Measurements from ENCODE around the gene GRM7.
"Not testable (repeated sequence)": the region's sequence is repeated elsewhere in the genome, so short reads cannot be mapped to it uniquely, and the experiment has no call there.

Gene GRM7

DNA sequence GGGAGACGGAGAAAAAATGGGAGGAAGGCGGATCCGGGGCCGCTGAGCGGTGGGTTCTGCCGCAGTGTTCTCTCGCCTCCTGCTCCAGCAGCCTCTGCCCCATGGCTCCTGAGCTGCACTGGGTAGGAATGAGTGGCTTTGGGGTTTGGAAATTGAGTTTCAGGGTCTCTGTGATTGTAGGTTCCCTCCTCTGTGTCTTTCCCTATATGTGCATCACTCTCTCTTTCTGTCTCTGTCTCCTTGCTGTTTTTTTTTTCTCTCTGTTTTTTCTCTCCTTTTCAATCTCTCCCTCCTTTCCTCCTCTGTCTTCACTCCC is 1.9 kb downstream of the GRM7 start:
- no peak overlapping the region for H3K4me3 ChIP-seq (ENCODE audit: extremely low read depth, insufficient read depth, low read length, poor library complexity, severe bottlenecking)
- WGBS, 2 experiments (ENCODE audit: insufficient coverage in 2 of 2), result 6 to 7% methylated on average over 3 of the region's 7 CpGs
- H3K9me3 ChIP-seq (ENCODE audit: control insufficient read depth, low read length), result no peaks in the 10 kb centered on the region

DNA sequence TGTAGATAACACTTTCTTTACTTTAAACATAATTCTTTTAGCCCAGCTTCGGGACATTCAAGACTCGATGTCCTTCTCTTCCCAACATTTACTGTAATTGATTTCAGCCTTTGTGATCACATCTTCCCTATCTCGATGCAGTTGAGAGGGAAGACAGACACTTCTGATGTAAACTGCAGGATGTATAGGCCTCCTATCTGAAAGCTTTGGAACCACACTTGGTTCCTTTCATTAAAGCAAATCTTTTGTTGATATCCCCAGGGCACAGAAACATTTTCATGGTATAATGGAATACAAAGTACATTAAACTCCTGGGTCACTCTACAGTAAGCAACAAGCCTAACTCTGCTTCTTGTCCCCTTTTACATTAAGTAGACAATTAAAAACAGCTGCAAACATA is 6.4 kb downstream of the GRM7 start:
- no peaks in the 10 kb centered on the region for H3K36me3 ChIP-seq (ENCODE audit: control insufficient read depth, insufficient read depth, low read length)
- no peaks in the 10 kb centered on the region for H3K4me1 ChIP-seq (ENCODE audit: control insufficient read depth, insufficient read depth, low read length, poor library complexity, severe bottlenecking)
- H3K9me3 ChIP-seq (ENCODE audit: control insufficient read depth, low read length), result no peaks in the 10 kb centered on the region
- WGBS, 2 experiments (ENCODE audit: insufficient coverage in 2 of 2), result 79% methylated on average over 2 of the region's 3 CpGs; no CpG with 5 or more reads in 1 of the 2 experiments
- H3K4me3 ChIP-seq (ENCODE audit: extremely low read depth, insufficient read depth, low read length, poor library complexity, severe bottlenecking), result no peak overlapping the region
- H3K27ac ChIP-seq (ENCODE audit: low read depth, low read length, severe bottlenecking), result no peak overlapping the region

More for the DNA sequence above, 1.9 kb downstream of the GRM7 start:
- H3K36me3 ChIP-seq (ENCODE audit: control insufficient read depth, insufficient read depth, low read length), result no peaks in the 10 kb centered on the region
- H3K4me1 ChIP-seq (ENCODE audit: control insufficient read depth, insufficient read depth, low read length, poor library complexity, severe bottlenecking), result peaks cover 9% of the 10 kb centered on the region
- H3K27ac ChIP-seq (ENCODE audit: low read depth, low read length, severe bottlenecking), result no peak overlapping the region

DNA sequence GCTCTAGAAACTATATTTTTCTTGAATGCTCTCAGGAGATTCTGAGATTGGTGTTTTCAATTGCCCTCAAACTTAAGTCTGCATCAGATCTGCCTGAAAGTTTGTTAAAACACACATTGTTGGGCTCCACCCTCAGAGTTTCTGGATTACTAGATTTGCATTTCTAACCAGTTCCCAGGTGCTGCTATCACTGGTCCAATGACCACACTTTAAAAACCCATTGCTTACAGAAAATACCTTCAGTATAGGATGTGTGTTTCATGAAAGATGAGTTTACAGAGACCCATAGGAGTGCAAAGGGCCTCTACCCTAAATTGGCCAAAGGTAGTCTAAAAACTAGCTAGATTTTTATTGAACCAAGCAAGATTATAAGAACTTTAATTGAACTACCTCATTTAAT is 17.8 kb downstream of the GRM7 start:
- Histone ChIP-seq H3K4me3 (ENCODE audit: extremely low read depth, insufficient read depth, low read length, poor library complexity, severe bottlenecking) (no peak overlapping the region), H3K4me1 (ENCODE audit: control insufficient read depth, insufficient read depth, low read length, poor library complexity, severe bottlenecking) (no peaks in the 10 kb centered on the region), H3K9me3 (ENCODE audit: control insufficient read depth, low read length) (no peaks in the 10 kb centered on the region), H3K27ac (ENCODE audit: low read depth, low read length, severe bottlenecking) (no peak overlapping the region), H3K36me3 (ENCODE audit: control insufficient read depth, insufficient read depth, low read length) (no peaks in the 10 kb centered on the region)

DNA sequence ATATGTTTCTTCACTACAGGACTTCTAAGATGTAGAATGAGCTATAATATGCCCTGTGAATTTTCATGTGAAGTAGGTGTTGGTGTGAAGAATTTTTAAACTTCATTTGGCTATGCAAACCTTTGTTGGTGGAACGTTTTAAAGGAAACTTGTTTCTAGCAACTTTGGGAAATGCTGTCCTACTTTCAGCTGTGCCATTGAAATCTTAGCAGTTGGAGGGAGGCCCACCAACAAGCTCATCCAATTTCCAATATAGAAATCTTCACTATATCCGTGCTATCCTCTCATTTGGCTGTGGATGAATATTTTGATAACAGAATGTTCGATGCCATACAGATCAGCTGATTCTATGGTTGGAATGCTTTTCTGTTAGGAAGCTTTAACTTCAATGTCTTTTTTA is 51.3 kb downstream of the GRM7 start:
- Histone ChIP-seq H3K9me3 (ENCODE audit: control insufficient read depth, low read length) (no peaks in the 10 kb centered on the region), H3K36me3 (ENCODE audit: control insufficient read depth, insufficient read depth, low read length) (no peaks in the 10 kb centered on the region), H3K27ac (ENCODE audit: low read depth, low read length, severe bottlenecking) (no peak overlapping the region), H3K4me3 (ENCODE audit: extremely low read depth, insufficient read depth, low read length, poor library complexity, severe bottlenecking) (no peak overlapping the region), H3K4me1 (ENCODE audit: control insufficient read depth, insufficient read depth, low read length, poor library complexity, severe bottlenecking) (no peaks in the 10 kb centered on the region)
- no CpG with 5 or more reads among the region's 3 CpGs for WGBS, 2 experiments (ENCODE audit: insufficient coverage in 2 of 2)

DNA sequence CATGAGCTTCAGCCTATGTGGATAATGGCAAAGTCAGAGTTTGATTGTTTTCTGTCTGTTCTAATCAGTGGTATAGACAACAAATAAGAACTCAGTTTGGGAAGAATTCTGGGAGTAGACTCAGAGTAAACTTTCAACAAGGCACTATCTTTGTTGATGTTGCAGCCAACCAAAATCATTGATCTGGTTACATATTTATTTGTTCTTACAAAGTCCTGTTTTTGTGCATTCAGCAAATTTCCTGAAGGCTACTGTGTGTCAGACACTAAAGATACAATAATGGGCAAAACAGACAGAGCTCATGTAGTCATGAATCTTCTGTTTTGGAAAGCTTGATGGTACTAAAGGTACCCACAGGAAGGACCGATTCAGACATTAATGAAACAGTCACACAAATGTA is 55.0 kb downstream of the GRM7 start:
- H3K9me3 ChIP-seq (ENCODE audit: control insufficient read depth, low read length), result no peaks in the 10 kb centered on the region
- H3K27ac ChIP-seq (ENCODE audit: low read depth, low read length, severe bottlenecking), result no peak overlapping the region
- no peaks in the 10 kb centered on the region for H3K36me3 ChIP-seq (ENCODE audit: control insufficient read depth, insufficient read depth, low read length)
- WGBS, 2 experiments (ENCODE audit: insufficient coverage in 2 of 2), result no CpG with 5 or more reads among the region's 1 CpG
- no peak overlapping the region for H3K4me3 ChIP-seq (ENCODE audit: extremely low read depth, insufficient read depth, low read length, poor library complexity, severe bottlenecking)
- no peaks in the 10 kb centered on the region for H3K4me1 ChIP-seq (ENCODE audit: control insufficient read depth, insufficient read depth, low read length, poor library complexity, severe bottlenecking)

DNA sequence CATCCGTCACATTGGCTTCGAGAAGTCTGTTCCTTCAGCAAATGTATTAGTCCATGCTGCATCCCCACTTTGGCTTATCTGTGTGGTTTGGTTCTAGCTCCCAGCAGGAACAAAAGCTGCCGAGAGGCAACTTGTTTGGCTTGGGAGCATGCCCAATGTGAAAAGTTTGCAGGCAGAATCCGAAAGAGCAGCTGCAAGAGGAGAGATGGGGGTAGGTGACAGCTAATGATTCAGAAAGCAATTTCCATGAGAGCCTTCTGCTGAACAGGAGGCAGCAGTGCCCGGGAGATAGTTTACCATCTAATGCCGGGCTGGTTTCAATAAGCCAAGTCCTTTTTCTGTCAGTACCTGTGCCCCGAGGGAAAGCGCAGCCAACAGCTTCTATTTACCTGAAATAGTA is 60.2 kb downstream of the GRM7 start:
- Histone ChIP-seq H3K27ac (ENCODE audit: low read depth, low read length, severe bottlenecking) (no peak overlapping the region), H3K4me3 (ENCODE audit: extremely low read depth, insufficient read depth, low read length, poor library complexity, severe bottlenecking) (no peak overlapping the region), H3K9me3 (ENCODE audit: control insufficient read depth, low read length) (no peaks in the 10 kb centered on the region), H3K36me3 (ENCODE audit: control insufficient read depth, insufficient read depth, low read length) (no peaks in the 10 kb centered on the region), H3K4me1 (ENCODE audit: control insufficient read depth, insufficient read depth, low read length, poor library complexity, severe bottlenecking) (no peaks in the 10 kb centered on the region)
- 90 to 91% methylated on average over 8 of the region's 8 CpGs for WGBS, 2 experiments (ENCODE audit: insufficient coverage in 2 of 2)

DNA sequence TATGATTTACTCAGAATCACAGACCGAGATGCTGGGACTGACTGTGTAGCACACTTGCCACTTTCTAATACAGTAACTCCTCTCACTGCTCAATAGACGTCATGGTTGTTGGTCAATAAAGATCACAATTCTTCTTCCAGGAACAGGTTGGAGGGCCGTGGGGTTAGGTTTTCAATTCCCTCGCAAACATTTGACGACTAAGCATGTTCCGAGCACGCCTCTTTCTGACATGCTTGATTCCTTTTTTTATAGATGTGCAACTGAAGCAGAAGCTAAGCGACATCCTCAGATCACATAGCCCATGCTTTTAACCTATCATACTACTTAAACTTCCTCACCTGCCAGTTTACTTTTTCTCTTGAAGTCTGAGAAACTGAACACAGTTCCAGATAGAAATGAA is 61.0 kb downstream of the GRM7 start:
- Histone ChIP-seq H3K36me3 (ENCODE audit: control insufficient read depth, insufficient read depth, low read length) (no peaks in the 10 kb centered on the region), H3K4me1 (ENCODE audit: control insufficient read depth, insufficient read depth, low read length, poor library complexity, severe bottlenecking) (no peaks in the 10 kb centered on the region), H3K9me3 (ENCODE audit: control insufficient read depth, low read length) (no peaks in the 10 kb centered on the region), H3K27ac (ENCODE audit: low read depth, low read length, severe bottlenecking) (no peak overlapping the region), H3K4me3 (ENCODE audit: extremely low read depth, insufficient read depth, low read length, poor library complexity, severe bottlenecking) (no peak overlapping the region)
- 86 to 100% methylated on average over 2 to 3 of the region's 8 CpGs for WGBS, 2 experiments (ENCODE audit: insufficient coverage in 2 of 2)

DNA sequence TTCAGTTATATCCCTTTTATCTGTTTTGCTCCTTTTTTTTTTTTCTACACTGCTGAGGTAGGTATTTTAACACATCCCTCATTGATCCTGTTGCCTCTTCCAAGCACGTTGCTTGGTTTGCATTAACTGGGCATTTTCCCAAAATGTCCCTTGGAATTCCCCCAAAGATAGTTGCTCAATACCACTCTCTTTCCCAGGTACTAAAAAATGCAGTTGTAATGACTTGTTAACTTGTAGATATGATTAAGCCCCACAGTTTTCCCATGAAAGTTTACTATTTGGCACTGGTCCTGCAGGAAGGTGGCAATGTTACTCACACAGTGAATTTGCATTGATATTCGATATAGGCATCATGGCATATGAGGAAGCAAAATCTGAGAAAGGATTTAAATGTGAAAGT is 67.1 kb downstream of the GRM7 start:
- Histone ChIP-seq H3K36me3 (ENCODE audit: control insufficient read depth, insufficient read depth, low read length) (no peaks in the 10 kb centered on the region), H3K4me1 (ENCODE audit: control insufficient read depth, insufficient read depth, low read length, poor library complexity, severe bottlenecking) (no peaks in the 10 kb centered on the region), H3K27ac (ENCODE audit: low read depth, low read length, severe bottlenecking) (no peak overlapping the region), H3K4me3 (ENCODE audit: extremely low read depth, insufficient read depth, low read length, poor library complexity, severe bottlenecking) (no peak overlapping the region), H3K9me3 (ENCODE audit: control insufficient read depth, low read length) (no peaks in the 10 kb centered on the region)
- WGBS, 2 experiments (ENCODE audit: insufficient coverage in 2 of 2), result 80 to 100% methylated on average over 1 of the region's 2 CpGs

DNA sequence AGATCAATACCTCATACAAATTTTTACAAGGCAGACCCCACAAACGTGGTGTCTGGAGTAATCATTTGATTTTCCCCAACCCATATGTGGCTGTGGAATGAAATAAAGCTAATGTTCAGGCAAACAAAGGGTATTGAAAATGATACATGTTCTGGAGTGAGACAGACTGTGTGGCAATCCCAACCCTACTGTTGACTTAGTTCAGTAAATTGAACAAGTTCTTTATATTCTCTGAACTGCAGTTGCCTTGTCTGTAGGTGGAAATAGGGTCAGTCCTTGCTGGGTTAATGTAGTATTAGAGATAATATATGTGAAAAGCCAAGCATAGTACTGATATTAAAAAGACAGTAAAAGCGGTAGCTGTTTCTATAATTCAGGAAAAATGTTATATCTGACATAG is 69.0 kb downstream of the GRM7 start:
- H3K4me3 ChIP-seq (ENCODE audit: extremely low read depth, insufficient read depth, low read length, poor library complexity, severe bottlenecking), result no peak overlapping the region
- no peak overlapping the region for H3K27ac ChIP-seq (ENCODE audit: low read depth, low read length, severe bottlenecking)
- no peaks in the 10 kb centered on the region for H3K36me3 ChIP-seq (ENCODE audit: control insufficient read depth, insufficient read depth, low read length)
- H3K4me1 ChIP-seq (ENCODE audit: control insufficient read depth, insufficient read depth, low read length, poor library complexity, severe bottlenecking), result no peaks in the 10 kb centered on the region
- no peaks in the 10 kb centered on the region for H3K9me3 ChIP-seq (ENCODE audit: control insufficient read depth, low read length)
- no CpG with 5 or more reads among the region's 2 CpGs for WGBS, 2 experiments (ENCODE audit: insufficient coverage in 2 of 2)

DNA sequence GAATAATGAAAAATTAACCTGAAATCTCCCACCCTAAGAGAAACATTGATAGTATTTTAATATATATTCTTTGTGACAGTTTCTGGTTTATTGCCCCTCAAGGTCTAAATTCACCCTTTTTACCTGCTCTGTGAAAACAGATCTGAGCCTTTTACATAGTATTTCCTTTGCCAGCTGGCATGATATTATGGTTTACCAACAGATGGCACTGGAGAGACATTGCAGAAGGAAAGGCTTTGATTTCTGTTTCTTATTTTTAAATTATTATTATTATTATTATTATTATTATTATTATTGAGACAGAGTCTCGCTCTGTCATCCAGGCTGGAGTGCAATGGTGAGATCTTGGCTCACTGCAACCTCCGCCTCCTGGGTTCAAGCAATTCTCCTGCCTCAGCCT is 74.5 kb downstream of the GRM7 start:
- H3K36me3 ChIP-seq (ENCODE audit: control insufficient read depth, insufficient read depth, low read length); H3K9me3 ChIP-seq (ENCODE audit: control insufficient read depth, low read length); H3K4me1 ChIP-seq (ENCODE audit: control insufficient read depth, insufficient read depth, low read length, poor library complexity, severe bottlenecking); H3K27ac ChIP-seq (ENCODE audit: low read depth, low read length, severe bottlenecking); H3K4me3 ChIP-seq (ENCODE audit: extremely low read depth, insufficient read depth, low read length, poor library complexity, severe bottlenecking): not testable (repeated sequence)
- 100% methylated on average over 1 of the region's 2 CpGs for WGBS, 2 experiments (ENCODE audit: insufficient coverage in 2 of 2)

DNA sequence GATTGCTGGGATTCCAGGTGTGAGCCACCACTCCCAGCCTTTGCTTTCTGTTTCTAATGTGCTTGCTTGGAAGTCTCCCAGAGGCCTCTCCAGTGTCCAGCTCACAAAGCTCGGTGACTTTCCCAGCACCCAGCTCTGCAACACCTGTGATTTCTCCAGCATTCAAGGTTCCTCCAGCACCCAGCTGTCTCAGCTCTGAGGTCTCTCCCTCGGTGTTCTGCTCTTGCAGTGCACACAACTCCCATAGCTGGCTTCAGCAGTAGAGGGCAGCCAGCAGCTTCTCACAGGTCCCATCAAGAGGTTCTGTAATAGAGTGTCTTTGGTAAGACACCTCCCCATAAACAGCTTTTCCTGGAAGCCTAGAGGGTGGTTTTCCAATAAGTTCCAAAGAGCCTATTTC is 75.1 kb downstream of the GRM7 start:
- no peak overlapping the region for H3K27ac ChIP-seq (ENCODE audit: low read depth, low read length, severe bottlenecking)
- 100% methylated on average over 1 of the region's 2 CpGs; no CpG with 5 or more reads in 1 of the 2 experiments for whole genome bisulfite sequencing, 2 experiments (ENCODE audit: insufficient coverage in 2 of 2)
- H3K4me1 ChIP-seq (ENCODE audit: control insufficient read depth, insufficient read depth, low read length, poor library complexity, severe bottlenecking), result no peaks in the 10 kb centered on the region
- no peak overlapping the region for H3K4me3 ChIP-seq (ENCODE audit: extremely low read depth, insufficient read depth, low read length, poor library complexity, severe bottlenecking)
- no peaks in the 10 kb centered on the region for H3K36me3 ChIP-seq (ENCODE audit: control insufficient read depth, insufficient read depth, low read length)
- H3K9me3 ChIP-seq (ENCODE audit: control insufficient read depth, low read length), result no peaks in the 10 kb centered on the region

DNA sequence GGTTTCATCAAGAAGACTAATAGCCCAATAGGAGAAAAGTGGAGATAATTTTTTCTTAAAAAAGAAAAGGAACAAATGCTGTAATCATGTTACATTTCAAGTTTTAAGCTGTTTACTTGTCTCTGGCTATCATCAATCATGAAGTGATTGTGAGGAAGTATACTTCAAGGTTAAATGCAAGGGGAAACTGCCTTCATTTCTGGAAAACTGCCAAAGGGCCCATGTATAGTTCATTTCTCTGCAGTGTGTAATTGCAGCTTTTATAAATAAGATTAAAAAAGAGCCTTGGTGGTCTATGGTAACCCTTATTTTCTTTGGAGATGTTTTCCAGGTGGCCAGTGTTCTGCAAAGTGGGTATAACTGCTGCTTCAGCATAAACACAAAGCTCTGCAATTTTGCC is 101.9 kb downstream of the GRM7 start:
- no peaks in the 10 kb centered on the region for H3K4me1 ChIP-seq (ENCODE audit: control insufficient read depth, insufficient read depth, low read length, poor library complexity, severe bottlenecking)
- H3K36me3 ChIP-seq (ENCODE audit: control insufficient read depth, insufficient read depth, low read length), result no peaks in the 10 kb centered on the region
- no peak overlapping the region for H3K4me3 ChIP-seq (ENCODE audit: extremely low read depth, insufficient read depth, low read length, poor library complexity, severe bottlenecking)
- no peaks in the 10 kb centered on the region for H3K9me3 ChIP-seq (ENCODE audit: control insufficient read depth, low read length)
- H3K27ac ChIP-seq (ENCODE audit: low read depth, low read length, severe bottlenecking), result no peak overlapping the region
